ENCODE data around the gene TRMT2B. TPM values are rescaled to one million over a fixed set of nuclear protein-coding genes. Genes with fewer than 3 reads are reported as not detected.
A peak's percentile ranks its signal among the peaks of the same experiment; 100 is the strongest.
"Not testable (repeated sequence)": the region's sequence is repeated elsewhere in the genome, so short reads cannot be mapped to it uniquely, and the experiment has no call there.

TRMT2B gene
- total and polyA plus RNA-seq, 3 experiments from 2014 or later: 18.0 to 45.5 (median 19.0) TPM

GRCh38 chrX:101029665-101030064, 22.2 kb downstream of the TRMT2B start:
- ChIA-PET POLR2A (no interaction called here), CTCF (no interaction called here)
- Histone ChIP-seq H3K4me3 (ENCODE audit: low read length) (no peak overlapping the region), H3K27me3 (ENCODE audit: insufficient read depth, low read length, poor library complexity, severe bottlenecking) (no peaks in the 10 kb centered on the region), H3K36me3 (ENCODE audit: insufficient read depth, low read length) (peaks cover 5% of the 10 kb centered on the region), H3K9me3 (ENCODE audit: low read length) (no peaks in the 10 kb centered on the region), H3K4me1 (ENCODE audit: insufficient read depth, low read length) (no peaks in the 10 kb centered on the region), H3K27ac (ENCODE audit: low read depth, low read length) (no peak overlapping the region)
- Mint-ChIP-seq H3K36me3 (peaks cover 3 to 56% (median 11%) of the 10 kb centered on the region in 3 donors), H3K27me3 (peaks cover 0 to 3% of the 10 kb centered on the region in 2 donors), H3K4me3 (no peak overlapping the region), H3K9me3 (no peaks in the 10 kb centered on the region), H3K4me1 (peaks cover 0 to 12% (median 6%) of the 10 kb centered on the region in 3 donors), H3K27ac (peak overlapping the region in 3 of 8 donors; percentile 8 to 48 (median 17))
- DNase-seq: no peak

- H3K4me3 Mint-ChIP-seq: no peak overlapping the region
- H3K27ac Mint-ChIP-seq: peak overlapping the region in 4 of 8 donors; percentile 22 to 57 (median 25)
These were observed 23.3 kb downstream of the TRMT2B start for GRCh38 chrX:101028562-101028961.

DNA sequence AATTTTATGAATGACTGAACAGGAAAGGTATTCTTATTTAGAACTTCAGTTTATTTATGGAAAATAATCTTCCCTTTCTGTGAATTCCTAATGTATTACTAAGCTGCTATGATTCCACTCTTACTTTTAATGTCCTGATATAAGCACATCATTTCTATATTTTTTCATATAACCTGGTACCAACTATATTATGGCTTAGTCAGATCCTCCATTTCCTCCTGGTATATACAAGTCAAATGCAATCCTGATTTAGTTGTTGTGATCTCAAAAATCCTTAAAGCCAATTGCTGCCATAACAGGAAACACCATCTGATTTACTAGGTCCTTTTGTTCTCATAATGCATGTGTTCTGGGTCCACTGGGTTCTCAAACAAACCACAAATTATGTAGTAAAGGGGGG, 26.8 kb downstream of the TRMT2B start:
- Mint-ChIP-seq H3K9me3 (no peaks in the 10 kb centered on the region), H3K36me3 (peaks cover 0 to 70% (median 15%) of the 10 kb centered on the region in 3 donors), H3K27me3 (peaks cover 0 to 2% of the 10 kb centered on the region in 2 donors), H3K4me1 (peaks cover 0 to 12% (median 6%) of the 10 kb centered on the region in 3 donors), H3K27ac (peak overlapping the region in 2 of 8 donors; percentile 67 to 75), H3K4me3 (no peak overlapping the region)
- Histone ChIP-seq H3K4me3 (ENCODE audit: low read length) (no peak overlapping the region), H3K27ac (ENCODE audit: low read depth, low read length) (no peak overlapping the region), H3K27me3 (ENCODE audit: insufficient read depth, low read length, poor library complexity, severe bottlenecking) (no peaks in the 10 kb centered on the region), H3K36me3 (ENCODE audit: insufficient read depth, low read length) (peaks cover 15% of the 10 kb centered on the region), H3K9me3 (ENCODE audit: low read length) (no peaks in the 10 kb centered on the region), H3K4me1 (ENCODE audit: insufficient read depth, low read length) (no peaks in the 10 kb centered on the region)
- no peak for DNase-seq
- CTCF ChIA-PET: no interaction called here
- POLR2A ChIA-PET: no interaction called here

More at GRCh38 chrX:101028562-101028961, 23.3 kb downstream of the TRMT2B start:
- peaks cover 5% of the 10 kb centered on the region for H3K36me3 ChIP-seq (ENCODE audit: insufficient read depth, low read length)
- peaks cover 3 to 57% (median 11%) of the 10 kb centered on the region in 3 donors for H3K36me3 Mint-ChIP-seq
- ChIA-PET POLR2A (no interaction called here), CTCF (no interaction called here)
- no peaks in the 10 kb centered on the region for H3K9me3 ChIP-seq (ENCODE audit: low read length)
- H3K9me3 Mint-ChIP-seq: no peaks in the 10 kb centered on the region
- H3K4me1 ChIP-seq (ENCODE audit: insufficient read depth, low read length): no peaks in the 10 kb centered on the region
- no peak overlapping the region for H3K27ac ChIP-seq (ENCODE audit: low read depth, low read length)
- H3K27me3 ChIP-seq (ENCODE audit: insufficient read depth, low read length, poor library complexity, severe bottlenecking): no peaks in the 10 kb centered on the region
- peaks cover 0 to 12% (median 6%) of the 10 kb centered on the region in 3 donors for H3K4me1 Mint-ChIP-seq
- DNase-seq: no peak
- no peak overlapping the region for H3K4me3 ChIP-seq (ENCODE audit: low read length)
- peaks cover 0 to 3% of the 10 kb centered on the region in 2 donors for H3K27me3 Mint-ChIP-seq

GRCh38 chrX:101022020-101022419, 29.9 kb downstream of the TRMT2B start:
- ChIA-PET CTCF (no interaction called here), POLR2A (no interaction called here)
- H3K4me1 ChIP-seq (ENCODE audit: insufficient read depth, low read length): no peaks in the 10 kb centered on the region
- no peaks in the 10 kb centered on the region for H3K9me3 ChIP-seq (ENCODE audit: low read length)
- Mint-ChIP-seq H3K9me3 (no peaks in the 10 kb centered on the region), H3K4me1 (peaks cover 0 to 3% (median 0%) of the 10 kb centered on the region in 3 donors), H3K36me3 (peaks cover 0 to 68% (median 8%) of the 10 kb centered on the region in 3 donors), H3K4me3 (no peak overlapping the region), H3K27me3 (no peaks in the 10 kb centered on the region), H3K27ac (no peak overlapping the region)
- no peak overlapping the region for H3K27ac ChIP-seq (ENCODE audit: low read depth, low read length)
- DNase-seq: no peak
- H3K27me3 ChIP-seq (ENCODE audit: insufficient read depth, low read length, poor library complexity, severe bottlenecking): no peaks in the 10 kb centered on the region
- H3K36me3 ChIP-seq (ENCODE audit: insufficient read depth, low read length): peaks cover 12% of the 10 kb centered on the region
- no peak overlapping the region for H3K4me3 ChIP-seq (ENCODE audit: low read length)

DNA sequence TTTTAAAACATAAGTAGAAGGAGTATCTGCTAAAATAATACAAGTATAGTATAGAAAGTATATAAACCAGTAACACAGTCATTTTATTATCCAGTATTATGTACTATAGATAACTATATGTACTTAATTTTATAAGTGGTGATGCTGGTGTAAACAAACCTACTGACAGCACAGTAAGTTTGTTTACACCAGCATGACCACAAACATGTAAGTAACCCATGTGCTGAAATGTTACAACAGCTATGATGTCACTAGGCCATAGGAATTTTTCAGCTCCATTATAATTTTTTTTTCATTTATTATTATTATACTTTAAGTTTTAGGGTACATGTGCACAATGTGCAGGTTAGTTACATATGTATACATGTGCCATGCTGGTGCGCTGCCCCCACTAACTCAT, 39.9 kb downstream of the TRMT2B start:
- H3K27ac ChIP-seq (ENCODE audit: low read depth, low read length); H3K27me3 ChIP-seq (ENCODE audit: insufficient read depth, low read length, poor library complexity, severe bottlenecking); H3K4me3 ChIP-seq (ENCODE audit: low read length); CTCF ChIA-PET; H3K4me3 Mint-ChIP-seq; H3K36me3 ChIP-seq (ENCODE audit: insufficient read depth, low read length); DNase-seq; H3K9me3 ChIP-seq (ENCODE audit: low read length); H3K4me1 ChIP-seq (ENCODE audit: insufficient read depth, low read length); H3K27me3 Mint-ChIP-seq; H3K4me1 Mint-ChIP-seq; H3K27ac Mint-ChIP-seq; H3K9me3 Mint-ChIP-seq; POLR2A ChIA-PET: not testable (repeated sequence)
- peaks cover 0 to 59% (median 6%) of the 10 kb centered on the region in 3 donors for H3K36me3 Mint-ChIP-seq

- Histone ChIP-seq H3K36me3 (ENCODE audit: insufficient read depth, low read length) (no peaks in the 10 kb centered on the region), H3K27ac (ENCODE audit: low read depth, low read length) (no peak overlapping the region), H3K27me3 (ENCODE audit: insufficient read depth, low read length, poor library complexity, severe bottlenecking) (no peaks in the 10 kb centered on the region), H3K9me3 (ENCODE audit: low read length) (no peaks in the 10 kb centered on the region), H3K4me1 (ENCODE audit: insufficient read depth, low read length) (no peaks in the 10 kb centered on the region), H3K4me3 (ENCODE audit: low read length) (no peak overlapping the region)
- peaks cover 0 to 64% (median 8%) of the 10 kb centered on the region in 3 donors for H3K36me3 Mint-ChIP-seq
- ChIA-PET CTCF (no interaction called here), POLR2A (no interaction called here)
- no peak for DNase-seq
- no peaks in the 10 kb centered on the region for H3K4me1 Mint-ChIP-seq
- no peaks in the 10 kb centered on the region for H3K27me3 Mint-ChIP-seq
- H3K4me3 Mint-ChIP-seq: no peak overlapping the region
- no peaks in the 10 kb centered on the region for H3K9me3 Mint-ChIP-seq
- no peak overlapping the region for H3K27ac Mint-ChIP-seq
These were observed 42.8 kb downstream of the TRMT2B start for GRCh38 chrX:101009090-101009489.

- POLR2A ChIA-PET: no interaction called here
- peaks cover 0 to 44% (median 3%) of the 10 kb centered on the region in 3 donors for H3K36me3 Mint-ChIP-seq
- no peaks in the 10 kb centered on the region for H3K9me3 Mint-ChIP-seq
- H3K27me3 ChIP-seq (ENCODE audit: insufficient read depth, low read length, poor library complexity, severe bottlenecking): no peaks in the 10 kb centered on the region
- DNase-seq: no peak
- H3K4me3 Mint-ChIP-seq: no peak overlapping the region
- no peaks in the 10 kb centered on the region for H3K4me1 ChIP-seq (ENCODE audit: insufficient read depth, low read length)
- no peaks in the 10 kb centered on the region for H3K27me3 Mint-ChIP-seq
- no peaks in the 10 kb centered on the region for H3K36me3 ChIP-seq (ENCODE audit: insufficient read depth, low read length)
- H3K9me3 ChIP-seq (ENCODE audit: low read length): no peaks in the 10 kb centered on the region
- no peaks in the 10 kb centered on the region for H3K4me1 Mint-ChIP-seq
- H3K4me3 ChIP-seq (ENCODE audit: low read length): no peak overlapping the region
- no peak overlapping the region for H3K27ac Mint-ChIP-seq
- no peak overlapping the region for H3K27ac ChIP-seq (ENCODE audit: low read depth, low read length)
- CTCF ChIA-PET: no interaction called here
These were observed 52.5 kb downstream of the TRMT2B start for GRCh38 chrX:100999451-100999850.

- H3K27me3 ChIP-seq (ENCODE audit: insufficient read depth, low read length, poor library complexity, severe bottlenecking): no peaks in the 10 kb centered on the region
- H3K4me1 ChIP-seq (ENCODE audit: insufficient read depth, low read length): no peaks in the 10 kb centered on the region
- POLR2A ChIA-PET: no interaction called here
- Mint-ChIP-seq H3K9me3 (no peaks in the 10 kb centered on the region), H3K27ac (no peak overlapping the region), H3K36me3 (peaks cover 0 to 25% (median 0%) of the 10 kb centered on the region in 3 donors), H3K4me3 (no peak overlapping the region), H3K27me3 (no peaks in the 10 kb centered on the region), H3K4me1 (no peaks in the 10 kb centered on the region)
- no peaks in the 10 kb centered on the region for H3K36me3 ChIP-seq (ENCODE audit: insufficient read depth, low read length)
- DNase-seq: no peak
- no peaks in the 10 kb centered on the region for H3K9me3 ChIP-seq (ENCODE audit: low read length)
- no peak overlapping the region for H3K4me3 ChIP-seq (ENCODE audit: low read length)
- CTCF ChIA-PET: no interaction called here
- H3K27ac ChIP-seq (ENCODE audit: low read depth, low read length): no peak overlapping the region
These were observed 56.4 kb downstream of the TRMT2B start for GRCh38 chrX:100995469-100995868.

Data from CD8-positive, alpha-beta memory T cell (primary cell).